GM12878 (cell line): ENCODE measurements around the gene TBCD. TPM values are rescaled to one million over a fixed set of nuclear protein-coding genes. Genes with fewer than 3 reads are reported as not detected.

Experiments
- ASH2L ChIP-seq: fragments of 300-600, 200-600 bp; sonication (generic); IDR thresholded peaks from 2 replicates; pipeline ENCODE4 v1.6.1; 2017; ENCODE audit warnings: low read depth, mild to moderate bottlenecking, borderline replicate concordance
- BCL3 ChIP-seq: IDR thresholded peaks from 2 replicates; pipeline ENCODE4 v1.6.1; 2011; ENCODE audit warnings: borderline replicate concordance, low read depth, mild to moderate bottlenecking, moderate library complexity, low read length; ENCODE audit not compliant: insufficient read depth, poor library complexity, severe bottlenecking
- E2F8 ChIP-seq: fragments of 450-650 bp; IDR thresholded peaks from 2 replicates; pipeline ENCODE4 v1.6.1; 2018; ENCODE audit warnings: mild to moderate bottlenecking, low read depth, moderate library complexity; ENCODE audit not compliant: partially characterized antibody
- EP300 ChIP-seq, 2 experiments: fragments of 150-350 bp in 1 of 2; IDR thresholded peaks; 2 replicates each; pipeline ENCODE4 v1.6.1; 2011 to 2012; ENCODE audit warnings: low read depth in 2 of 2, low read length in 2 of 2, borderline replicate concordance in 1 of 2, improper control_type of control experiment in 1 of 2, inconsistent platforms in 1 of 2; ENCODE audit not compliant: control insufficient read depth in 1 of 2
- ESRRA ChIP-seq: IDR thresholded peaks from 2 replicates; pipeline ENCODE4 v1.6.1; 2012; ENCODE audit warnings: mild to moderate bottlenecking, low read length, improper control_type of control experiment
- IRF3 ChIP-seq: fragments of 450-650 bp; IDR thresholded peaks from 2 replicates; pipeline ENCODE4 v1.6.1; 2014; ENCODE audit warnings: mild to moderate bottlenecking
- NR2C1 ChIP-seq: fragments of 450-650 bp; IDR thresholded peaks from 2 replicates; pipeline ENCODE4 v1.6.1; 2017; ENCODE audit warnings: antibody characterized with exemption, mild to moderate bottlenecking, moderate library complexity
- RFX5 ChIP-seq: IDR thresholded peaks from 2 replicates; pipeline ENCODE4 v1.6.1; 2011; ENCODE audit warnings: low read depth, low read length, improper control_type of control experiment
- USF2 ChIP-seq: IDR thresholded peaks from 2 replicates; pipeline ENCODE4 v1.6.1; 2011; ENCODE audit warnings: low read depth, low read length, improper control_type of control experiment, borderline replicate concordance
- YBX1 ChIP-seq: fragments of 450-650 bp; IDR thresholded peaks from 2 replicates; pipeline ENCODE4 v1.6.1; 2016; ENCODE audit warnings: antibody characterized with exemption
- ZBTB33 ChIP-seq: fragments of 450-650 bp; IDR thresholded peaks from 2 replicates; pipeline ENCODE4 v1.6.1; 2017; ENCODE audit warnings: mild to moderate bottlenecking
- ZBTB4 ChIP-seq: fragments of 450-650 bp; formaldehyde crosslinking; IDR thresholded peaks from 2 replicates; pipeline ENCODE4 v1.4.0; 2022; ENCODE audit warnings: mild to moderate bottlenecking, moderate library complexity
- polyA plus RNA-seq, 11 experiments: library from polyadenylated mRNA; depleted of rRNA in 4 of 11; unstranded in 6 of 11; stranded (reverse) in 5 of 11; fragments of >200 nt; fragmentation: Nextera tagmentation in 4 of 11; fragmentation: Illumina TruSeq in 1 of 11; extraction: Ambion mirVana in 4 of 11; extraction: Trizol in 1 of 11; gene quantifications; 1 replicate in 1 of 11; 2 replicates in 10 of 11; pipeline versions ENCODE4 v1.2.1 to v1.2.3, GENCODE V29; 2011 to 2016; ENCODE audit warnings: inconsistent platforms in 2 of 11, missing spikeins in 2 of 11, low read depth in 1 of 11
- total RNA-seq, 4 experiments: library from RNA; depleted of rRNA in 3 of 4; stranded (reverse); fragments of >200 nt in 3 of 4; fragmentation: Illumina TruSeq in 1 of 4; extraction: Trizol in 1 of 4; gene quantifications; 2 replicates each; pipeline versions ENCODE4 v1.2.1 to v1.2.3, GENCODE V29; 2013 to 2021

TBCD gene
- total and polyA plus RNA-seq, 10 of the 15 experiments (the other 5 are each of a cell fraction or from before 2014, with no cell fraction given), result 10.3 to 114 (median 52.4) TPM

- no peak for TF ChIP-seq RFX5
- TF ChIP-seq YBX1, result no peak
- TF ChIP-seq EP300 (IDR thresholded peaks at IDR 0.05; ENCODE audit: borderline replicate concordance in 1 of 2, control insufficient read depth in 1 of 2, low read depth in 2 of 2, low read length in 2 of 2), result 0 out of 4 replicates have a peak, but pooled peaks have one; percentile 6 to 16
- no peak for TF ChIP-seq E2F8
- no peak for TF ChIP-seq ESRRA
- no peak for TF ChIP-seq BCL3
- TF ChIP-seq ZBTB4 (CRISPR knock-in tag), result no peak
- TF ChIP-seq ASH2L, result no peak
- TF ChIP-seq ZBTB33, result no peak
- no peak for TF ChIP-seq NR2C1
- TF ChIP-seq IRF3, result no peak
- no peak for TF ChIP-seq USF2
Observed at GRCh38 chr17:82859431-82860403, 107.9 kb downstream of the TBCD start (continued).
